Ovary (tissue), 3 donors: ENCODE results near the gene ZNF813.

Experiments
- POLR2A ChIP-seq: fragments of 450-650 bp; IDR thresholded peaks from one replicate; pipeline ENCODE4 v1.6.1; 2017; ENCODE audit warnings: antibody characterized with exemption, mild to moderate bottlenecking, moderate library complexity
- TF ChIP-seq, protein P1 (sequence below), 3 donors: fragments of 450-650 bp in 2 of 3; fragments of 200-600 bp in 1 of 3; IDR thresholded peaks; one replicate each; pipeline versions ENCODE4 v1.5.1 to v1.8.0; 2016 to 2022; ENCODE audit warnings: antibody characterized with exemption in 3 of 3, mild to moderate bottlenecking in 1 of 3
- donor health status: DM: no; HTN: no; CAD: no.

DNA sequence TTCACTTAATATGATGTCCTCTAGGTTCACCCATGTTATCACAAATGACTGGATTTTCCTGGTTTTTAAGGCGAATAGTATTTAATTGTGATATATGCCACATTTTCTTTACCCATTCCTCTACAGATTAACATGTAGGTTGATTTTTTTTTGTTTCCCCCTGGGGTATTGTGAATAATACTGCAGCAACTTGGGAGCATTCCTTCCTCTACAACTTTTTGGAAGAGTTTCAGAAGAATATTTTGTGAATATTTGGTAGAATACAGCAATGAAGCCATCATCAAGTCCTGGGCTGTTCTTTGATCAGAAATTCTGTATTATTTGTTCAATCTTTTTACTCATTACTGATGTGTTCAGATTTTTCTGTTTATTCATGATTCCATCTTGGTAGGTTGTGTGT is 64.8 kb downstream of the ZNF813 start:
- TF ChIP-seq, protein P1, sequence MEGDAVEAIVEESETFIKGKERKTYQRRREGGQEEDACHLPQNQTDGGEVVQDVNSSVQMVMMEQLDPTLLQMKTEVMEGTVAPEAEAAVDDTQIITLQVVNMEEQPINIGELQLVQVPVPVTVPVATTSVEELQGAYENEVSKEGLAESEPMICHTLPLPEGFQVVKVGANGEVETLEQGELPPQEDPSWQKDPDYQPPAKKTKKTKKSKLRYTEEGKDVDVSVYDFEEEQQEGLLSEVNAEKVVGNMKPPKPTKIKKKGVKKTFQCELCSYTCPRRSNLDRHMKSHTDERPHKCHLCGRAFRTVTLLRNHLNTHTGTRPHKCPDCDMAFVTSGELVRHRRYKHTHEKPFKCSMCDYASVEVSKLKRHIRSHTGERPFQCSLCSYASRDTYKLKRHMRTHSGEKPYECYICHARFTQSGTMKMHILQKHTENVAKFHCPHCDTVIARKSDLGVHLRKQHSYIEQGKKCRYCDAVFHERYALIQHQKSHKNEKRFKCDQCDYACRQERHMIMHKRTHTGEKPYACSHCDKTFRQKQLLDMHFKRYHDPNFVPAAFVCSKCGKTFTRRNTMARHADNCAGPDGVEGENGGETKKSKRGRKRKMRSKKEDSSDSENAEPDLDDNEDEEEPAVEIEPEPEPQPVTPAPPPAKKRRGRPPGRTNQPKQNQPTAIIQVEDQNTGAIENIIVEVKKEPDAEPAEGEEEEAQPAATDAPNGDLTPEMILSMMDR (IDR thresholded peaks at IDR 0.05), result no peak
- TF ChIP-seq POLR2A, result no peak
